ENCODE measurements around the gene LEKR1. TPM values are rescaled to one million over a fixed set of nuclear protein-coding genes. Genes with fewer than 3 reads are reported as not detected.

The LEKR1 gene
- total and polyA plus RNA-seq, 2 of the 13 experiments (the other 11 are each of a cell fraction or from before 2014, with no cell fraction given), result 0.49 to 1.5 TPM

DNA sequence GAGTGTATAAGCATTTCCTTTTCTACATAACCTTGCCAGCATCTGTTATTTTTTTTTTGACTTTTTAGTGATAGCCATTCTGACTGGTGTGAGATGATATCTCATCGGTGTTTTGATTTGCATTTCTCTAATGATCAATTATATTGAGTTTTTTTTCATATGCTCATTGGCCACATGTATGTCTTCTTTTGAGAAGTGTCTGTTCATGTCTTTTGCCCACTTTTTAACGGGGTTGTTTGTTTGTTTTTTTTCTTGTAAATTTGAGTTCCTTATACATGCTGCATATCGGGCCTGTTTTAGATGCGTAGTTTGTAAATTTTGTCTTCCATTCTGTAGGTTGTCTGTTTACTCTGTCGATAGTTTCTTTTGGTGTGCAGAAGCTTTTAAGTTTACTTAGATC is 89.2 kb downstream of the LEKR1 start (continued):
- TF ChIP-seq, protein P1, sequence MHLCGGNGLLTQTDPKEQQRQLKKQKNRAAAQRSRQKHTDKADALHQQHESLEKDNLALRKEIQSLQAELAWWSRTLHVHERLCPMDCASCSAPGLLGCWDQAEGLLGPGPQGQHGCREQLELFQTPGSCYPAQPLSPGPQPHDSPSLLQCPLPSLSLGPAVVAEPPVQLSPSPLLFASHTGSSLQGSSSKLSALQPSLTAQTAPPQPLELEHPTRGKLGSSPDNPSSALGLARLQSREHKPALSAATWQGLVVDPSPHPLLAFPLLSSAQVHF (CRISPR knock-in tag; IDR thresholded peaks at IDR 0.05), result no peak
- TF ChIP-seq ZNF619 (CRISPR knock-in tag; IDR thresholded peaks at IDR 0.05) (no peak), ZNF331 (CRISPR knock-in tag; IDR thresholded peaks at IDR 0.05) (no peak), THAP11 (CRISPR knock-in tag; IDR thresholded peaks at IDR 0.05) (no peak), ZNF367 (CRISPR knock-in tag; IDR thresholded peaks at IDR 0.05; ENCODE audit: borderline replicate concordance) (no peak), ZNF251 (CRISPR knock-in tag; IDR thresholded peaks at IDR 0.05) (no peak), ZNF672 (CRISPR knock-in tag; IDR thresholded peaks at IDR 0.05) (no peak), RFX5 (IDR thresholded peaks at IDR 0.05; ENCODE audit: low read depth, low read length) (no peak), NFIB (CRISPR knock-in tag; IDR thresholded peaks at IDR 0.05; ENCODE audit: borderline replicate concordance) (no peak)
- TF ChIP-seq, protein P2, sequence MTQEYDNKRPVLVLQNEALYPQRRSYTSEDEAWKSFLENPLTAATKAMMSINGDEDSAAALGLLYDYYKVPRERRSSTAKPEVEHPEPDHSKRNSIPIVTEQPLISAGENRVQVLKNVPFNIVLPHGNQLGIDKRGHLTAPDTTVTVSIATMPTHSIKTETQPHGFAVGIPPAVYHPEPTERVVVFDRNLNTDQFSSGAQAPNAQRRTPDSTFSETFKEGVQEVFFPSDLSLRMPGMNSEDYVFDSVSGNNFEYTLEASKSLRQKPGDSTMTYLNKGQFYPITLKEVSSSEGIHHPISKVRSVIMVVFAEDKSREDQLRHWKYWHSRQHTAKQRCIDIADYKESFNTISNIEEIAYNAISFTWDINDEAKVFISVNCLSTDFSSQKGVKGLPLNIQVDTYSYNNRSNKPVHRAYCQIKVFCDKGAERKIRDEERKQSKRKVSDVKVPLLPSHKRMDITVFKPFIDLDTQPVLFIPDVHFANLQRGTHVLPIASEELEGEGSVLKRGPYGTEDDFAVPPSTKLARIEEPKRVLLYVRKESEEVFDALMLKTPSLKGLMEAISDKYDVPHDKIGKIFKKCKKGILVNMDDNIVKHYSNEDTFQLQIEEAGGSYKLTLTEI (CRISPR knock-in tag; conservative IDR thresholded peaks at IDR 0.05), result no peak

DNA sequence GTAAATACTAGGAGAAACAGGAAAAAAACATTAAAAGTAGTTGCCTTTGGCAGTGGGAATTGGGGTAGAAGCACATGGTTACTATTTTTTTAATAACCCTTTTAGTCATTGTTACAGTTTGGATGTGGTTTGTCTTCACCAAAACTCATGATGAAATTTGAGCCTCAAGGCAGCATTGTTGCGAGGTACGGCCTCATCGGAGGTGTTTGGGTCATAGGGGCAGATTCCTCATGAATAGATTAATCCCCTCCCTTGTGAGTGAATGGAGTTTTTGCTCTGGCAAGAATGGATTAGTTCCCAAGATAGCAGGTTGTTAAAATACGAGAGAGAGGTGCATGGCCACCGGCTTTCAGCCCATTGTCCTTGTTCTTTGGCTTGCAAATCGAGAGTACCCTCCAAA is 92.6 kb downstream of the LEKR1 start:
- H3K27ac ChIP-seq (ENCODE audit: extremely low read length, insufficient read depth, low read length), result no peak overlapping the region
- H3K9me3 ChIP-seq (ENCODE audit: low read length), result no peaks in the 10 kb centered on the region
- no peak for FAIRE-seq
- DNase-seq (ENCODE audit: low spot score), result no peak
- no peak overlapping the region for H2AFZ ChIP-seq (ENCODE audit: low read length)
- H3K4me1 ChIP-seq (ENCODE audit: insufficient read depth, low read length), result no peaks in the 10 kb centered on the region
- intact Hi-C loops (cut with micrococcal nuclease; ENCODE audit: unreplicated experiment) (no loop called here), in situ Hi-C loops (cut with HindIII; ENCODE audit: extremely low pct_ligation_motif_present, low pct_unique_long_range_greater_than_20kb) (no loop called here)
- H4K20me1 ChIP-seq (ENCODE audit: insufficient read depth, low read length), result no peaks in the 10 kb centered on the region
- no peak overlapping the region for H3K9ac ChIP-seq (ENCODE audit: insufficient read depth, low read depth, low read length)
- WGBS (ENCODE audit: low lambda C conversion rate), result 34% methylated on average over 6 of the region's 6 CpGs
- H3K27me3 ChIP-seq (ENCODE audit: control insufficient read depth in 1 of 2, insufficient read depth in 2 of 2, low read length in 2 of 2), result no peaks in the 10 kb centered on the region
- ATAC-seq, result no peak
- H3K4me2 ChIP-seq (ENCODE audit: low read depth, low read length), result no peak overlapping the region
- BruUV-seq (replicated peaks), result no TSS peak
- ChIA-PET POLR2A (no interaction called here), CTCF (ENCODE audit: low intra/inter-chr PET ratio, low total read pairs) (no interaction called here)
- no peak overlapping the region for H3K4me3 ChIP-seq (replicated peaks in 1 of 3; ENCODE audit: insufficient read depth in 1 of 3, low read depth in 2 of 3, low read length in 3 of 3)
- no peaks in the 10 kb centered on the region for H3K36me3 ChIP-seq (replicated peaks in 1 of 2; ENCODE audit: control insufficient read depth in 1 of 2, insufficient read depth in 2 of 2, low read length in 2 of 2)
- no peaks in the 10 kb centered on the region for H3K79me2 ChIP-seq (ENCODE audit: insufficient read depth, low read length)
- TF ChIP-seq RBM39 (IDR thresholded peaks at IDR 0.05; ENCODE audit: low read depth, low read length, poor library complexity, severe bottlenecking) (no peak), ZNF776 (CRISPR knock-in tag; IDR thresholded peaks at IDR 0.05) (no peak), TSC22D2 (CRISPR knock-in tag; IDR thresholded peaks at IDR 0.05; ENCODE audit: borderline replicate concordance) (no peak), ZNF883 (CRISPR knock-in tag; IDR thresholded peaks at IDR 0.05; ENCODE audit: not compliant biosample characterization) (no peak), ZNF383 (CRISPR knock-in tag; IDR thresholded peaks at IDR 0.05; ENCODE audit: borderline replicate concordance) (no peak), ARID2 (CRISPR knock-in tag; IDR thresholded peaks at IDR 0.05; ENCODE audit: borderline replicate concordance) (no peak), GTF2F1 (IDR thresholded peaks at IDR 0.05; ENCODE audit: low read length) (no peak)
- TF ChIP-seq, protein P3, sequence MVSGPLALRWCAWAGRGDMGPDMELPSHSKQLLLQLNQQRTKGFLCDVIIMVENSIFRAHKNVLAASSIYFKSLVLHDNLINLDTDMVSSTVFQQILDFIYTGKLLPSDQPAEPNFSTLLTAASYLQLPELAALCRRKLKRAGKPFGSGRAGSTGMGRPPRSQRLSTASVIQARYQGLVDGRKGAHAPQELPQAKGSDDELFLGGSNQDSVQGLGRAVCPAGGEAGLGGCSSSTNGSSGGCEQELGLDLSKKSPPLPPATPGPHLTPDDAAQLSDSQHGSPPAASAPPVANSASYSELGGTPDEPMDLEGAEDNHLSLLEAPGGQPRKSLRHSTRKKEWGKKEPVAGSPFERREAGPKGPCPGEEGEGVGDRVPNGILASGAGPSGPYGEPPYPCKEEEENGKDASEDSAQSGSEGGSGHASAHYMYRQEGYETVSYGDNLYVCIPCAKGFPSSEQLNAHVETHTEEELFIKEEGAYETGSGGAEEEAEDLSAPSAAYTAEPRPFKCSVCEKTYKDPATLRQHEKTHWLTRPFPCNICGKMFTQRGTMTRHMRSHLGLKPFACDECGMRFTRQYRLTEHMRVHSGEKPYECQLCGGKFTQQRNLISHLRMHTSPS (CRISPR knock-in tag; IDR thresholded peaks at IDR 0.05; ENCODE audit: low read depth), result no peak
